ENCODE measurements around the gene SLC10A6. TPM values are rescaled to one million over a fixed set of nuclear protein-coding genes. Genes with fewer than 3 reads are reported as not detected.
A peak's percentile ranks its signal among the peaks of the same experiment; 100 is the strongest.

Gene SLC10A6
- total RNA-seq, 1 donor, result under 0.01 TPM

GRCh38 chr4:86872135-86872534, 23.0 kb upstream of the SLC10A6 start:
- no peak overlapping the region for H3K4me3 ChIP-seq (ENCODE audit: low read depth, low read length)
- no peak for DNase-seq (ENCODE audit: low read depth)
- no peak for TF ChIP-seq CTCF (IDR thresholded peaks at IDR 0.05; ENCODE audit: insufficient read depth, low read depth, low read length)

DNA sequence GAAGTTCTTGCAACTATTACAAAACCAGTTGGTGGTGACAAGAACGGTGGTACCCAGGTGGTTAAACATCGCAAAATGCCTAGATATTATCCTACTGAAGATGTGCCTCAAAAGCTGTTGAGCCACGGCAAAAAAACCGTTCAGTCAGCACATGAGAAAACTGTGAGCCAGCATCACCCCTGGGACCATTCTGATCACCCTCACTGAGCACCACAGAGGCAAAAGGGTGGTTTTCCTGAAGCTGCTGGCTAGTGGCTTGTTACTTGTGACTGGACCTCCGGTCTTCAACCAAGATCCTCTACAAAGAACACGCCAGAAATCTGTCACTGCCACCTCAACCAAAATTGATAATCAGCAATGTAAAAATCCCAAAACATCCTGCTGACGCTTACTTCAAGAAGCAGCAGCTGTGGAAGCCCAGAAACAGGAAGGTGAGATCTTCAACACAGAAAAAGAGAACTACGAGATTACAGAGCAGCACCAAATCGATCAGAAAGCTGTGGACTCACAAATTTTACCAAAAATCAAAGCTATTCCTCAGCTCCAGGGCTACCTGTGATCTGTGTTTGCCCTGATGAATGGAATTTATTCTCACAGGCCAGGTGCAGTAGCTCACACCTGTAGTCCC, 21.4 kb upstream of the SLC10A6 start:
- TF ChIP-seq CTCF (IDR thresholded peaks at IDR 0.05; ENCODE audit: insufficient read depth, low read depth, low read length), result no peak
- DNase-seq (ENCODE audit: low read depth), result no peak
- no peak overlapping the region for H3K4me3 ChIP-seq (ENCODE audit: low read depth, low read length)

DNA sequence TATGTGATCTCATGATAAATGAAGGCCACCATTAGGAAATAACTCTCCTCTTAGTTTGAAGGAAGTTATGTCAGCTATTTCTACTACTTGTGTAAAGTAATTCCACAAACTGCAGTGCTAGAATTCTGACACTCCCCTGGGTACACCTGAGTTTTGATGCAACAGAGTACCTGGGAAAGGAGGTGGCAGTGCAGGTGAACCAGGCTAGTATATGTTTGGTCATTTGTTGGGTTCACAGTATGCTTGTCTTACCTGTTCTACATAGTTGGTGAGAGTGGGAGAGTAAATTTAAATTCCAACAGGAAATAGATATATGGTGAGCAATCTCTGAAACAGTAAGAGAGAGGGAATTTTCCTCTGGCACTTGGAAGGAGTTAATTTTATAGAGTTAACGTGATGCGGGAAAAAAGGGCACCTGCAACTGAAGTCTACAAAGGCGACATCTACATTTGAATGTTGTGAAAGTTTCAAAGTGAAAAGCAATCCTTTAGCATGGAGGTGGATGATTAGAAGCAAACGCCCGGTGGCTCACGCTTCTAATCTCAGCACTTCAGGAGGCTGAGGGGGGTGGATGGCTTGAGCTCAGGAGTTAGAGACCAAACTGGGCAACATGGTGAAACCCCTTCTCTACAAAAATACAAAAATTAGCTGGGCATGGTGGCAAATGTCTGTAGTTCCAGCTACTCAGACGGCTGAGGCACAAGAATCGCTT, 8.3 kb upstream of the SLC10A6 start:
- TF ChIP-seq CTCF (IDR thresholded peaks at IDR 0.05; ENCODE audit: insufficient read depth, low read depth, low read length), result no peak
- DNase-seq (ENCODE audit: low read depth), result no peak
- H3K4me3 ChIP-seq (ENCODE audit: low read depth, low read length), result no peak overlapping the region

- TF ChIP-seq CTCF (IDR thresholded peaks at IDR 0.05; ENCODE audit: insufficient read depth, low read depth, low read length), result no peak
- DNase-seq (ENCODE audit: low read depth), result peak; percentile 39
- no peak overlapping the region for H3K4me3 ChIP-seq (ENCODE audit: low read depth, low read length)
Observed at GRCh38 chr4:86856896-86857295, 7.7 kb upstream of the SLC10A6 start.

GRCh38 chr4:86855572-86855971, 6.4 kb upstream of the SLC10A6 start:
- no peak overlapping the region for H3K4me3 ChIP-seq (ENCODE audit: low read depth, low read length)
- no peak for TF ChIP-seq CTCF (IDR thresholded peaks at IDR 0.05; ENCODE audit: insufficient read depth, low read depth, low read length)
- peak; percentile 80 for DNase-seq (ENCODE audit: low read depth)

DNA sequence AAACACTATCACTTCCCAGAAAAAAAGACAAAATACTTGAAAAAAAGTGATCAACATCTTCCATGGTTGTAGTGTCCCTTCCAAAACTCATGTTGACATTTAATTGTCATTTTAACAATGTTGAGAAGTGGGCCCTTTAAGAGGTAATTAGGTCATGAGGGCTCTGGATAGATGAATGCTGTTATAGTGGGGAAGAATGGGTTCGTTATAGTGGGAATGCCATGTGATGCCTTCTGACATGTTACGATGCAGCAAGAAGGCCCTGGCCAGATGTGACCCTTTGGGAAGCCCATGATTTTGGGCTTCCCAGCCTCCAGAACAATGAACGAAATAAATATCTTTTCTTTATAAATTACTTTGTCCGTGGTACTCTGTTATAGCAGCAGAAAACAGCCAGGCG, 4.0 kb upstream of the SLC10A6 start:
- DNase-seq (ENCODE audit: low read depth), result no peak
- H3K4me3 ChIP-seq (ENCODE audit: low read depth, low read length), result no peak overlapping the region
- TF ChIP-seq CTCF (IDR thresholded peaks at IDR 0.05; ENCODE audit: insufficient read depth, low read depth, low read length), result no peak

All from fibroblast of villous mesenchyme (primary cell).